Tibial artery (tissue), 4 donors: ENCODE results near the gene GARNL3.

Experiments
- DNase-seq, 2 donors: peaks; one replicate each; pipeline ENCODE4 v3.0.0-alpha.2; 2019
- H3K27ac ChIP-seq, 2 donors: fragments of 200-600 bp; sonication (generic) in 1 of 2; 1 replicate in 1 of 2; 2 replicates in 1 of 2; pipeline ENCODE4 v1.5.1; 2018 to 2019; ENCODE audit warnings: mild to moderate bottlenecking in 1 of 2
- H3K27me3 ChIP-seq, 2 donors: fragments of 200-600 bp; sonication (generic) in 1 of 2; one replicate each; pipeline versions ENCODE4 v1.5.1 to v1.6.0; 2016 to 2019
- H3K36me3 ChIP-seq, 3 donors: fragments of 200-600 bp; sonication (generic) in 2 of 3; one replicate each; pipeline ENCODE4 v1.5.1; 2016 to 2019; ENCODE audit warnings: mild to moderate bottlenecking in 2 of 3
- H3K4me1 ChIP-seq, 4 donors: fragments of 200-600 bp; sonication (generic) in 2 of 4; 1 replicate in 3 of 4; 2 replicates in 1 of 4; pipeline ENCODE4 v1.5.1; 2016 to 2019
- H3K4me3 ChIP-seq, 2 donors: fragments of 200-600 bp; sonication (generic) in 1 of 2; 1 replicate in 1 of 2; 2 replicates in 1 of 2; pipeline ENCODE4 v1.5.1; 2018 to 2019; ENCODE audit warnings: mild to moderate bottlenecking in 2 of 2
- H3K9me3 ChIP-seq, 3 donors: fragments of 200-600 bp; sonication (generic) in 1 of 3; one replicate each; pipeline ENCODE4 v1.5.1; 2016 to 2019
- CTCF ChIP-seq, 2 experiments: fragments of 200-600 bp in 1 of 2; fragments of 450-650 bp in 1 of 2; IDR thresholded peaks; one replicate each; pipeline ENCODE4 v1.5.1; 2017 to 2019; ENCODE audit warnings: antibody characterized with exemption in 2 of 2, mild to moderate bottlenecking in 1 of 2, moderate library complexity in 1 of 2
- intact Hi-C: fragments of 100-400 bp; cut with DNase I; formaldehyde crosslinking; loops from one replicate; pipeline ENCODE4 v1.15.0; 2023; ENCODE audit warnings: low total_unique reads

The GARNL3 gene

GRCh38 chr9:127249877-127250276, 14.7 kb upstream of the GARNL3 start:
- H3K9me3 ChIP-seq: no peaks in the 10 kb centered on the region
- no peak for DNase-seq
- TF ChIP-seq CTCF (IDR thresholded peaks at IDR 0.05): no peak
- H3K4me1 ChIP-seq: peaks cover 7 to 47% (median 19%) of the 10 kb centered on the region in 4 donors
- H3K4me3 ChIP-seq: no peak overlapping the region
- intact Hi-C loops: loop anchor here (10.0 kb wide), 1 partner anchor 55 kb away; no protein-coding TSS in a partner anchor
- peak overlapping the region in 1 of 2 donors; percentile 51 for H3K27ac ChIP-seq
- no peaks in the 10 kb centered on the region for H3K27me3 ChIP-seq
- H3K36me3 ChIP-seq: peaks cover 0 to 4% (median 3%) of the 10 kb centered on the region in 3 donors

- intact Hi-C loops: no loop called here
- Histone ChIP-seq H3K27ac (peak overlapping the region; percentile 32 to 51), H3K9me3 (no peaks in the 10 kb centered on the region), H3K4me1 (peaks cover under 1 to 40% (median 15%) of the 10 kb centered on the region in 4 donors), H3K4me3 (no peak overlapping the region), H3K36me3 (peaks cover 0 to 6% (median 4%) of the 10 kb centered on the region in 3 donors), H3K27me3 (no peaks in the 10 kb centered on the region)
- no peak for DNase-seq
- no peak for TF ChIP-seq CTCF (IDR thresholded peaks at IDR 0.05)
Measured at GRCh38 chr9:127250896-127251391, 13.6 kb upstream of the GARNL3 start.

GRCh38 chr9:127252410-127253318, 11.9 kb upstream of the GARNL3 start:
- Histone ChIP-seq H3K4me3 (no peak overlapping the region), H3K36me3 (peaks cover 0 to 6% (median 4%) of the 10 kb centered on the region in 3 donors), H3K27ac (no peak overlapping the region), H3K9me3 (no peaks in the 10 kb centered on the region), H3K4me1 (peaks cover 0 to 45% (median 19%) of the 10 kb centered on the region in 4 donors), H3K27me3 (no peaks in the 10 kb centered on the region)
- no peak for DNase-seq
- no peak for TF ChIP-seq CTCF (IDR thresholded peaks at IDR 0.05)
- intact Hi-C loops: no loop called here

GRCh38 chr9:127253446-127253845, 11.1 kb upstream of the GARNL3 start:
- Histone ChIP-seq H3K36me3 (peaks cover 0 to 6% (median 0%) of the 10 kb centered on the region in 3 donors), H3K27ac (no peak overlapping the region), H3K9me3 (no peaks in the 10 kb centered on the region), H3K27me3 (no peaks in the 10 kb centered on the region), H3K4me3 (no peak overlapping the region), H3K4me1 (peaks cover 0 to 42% (median 15%) of the 10 kb centered on the region in 4 donors)
- TF ChIP-seq CTCF (IDR thresholded peaks at IDR 0.05): no peak
- no peak for DNase-seq
- intact Hi-C loops: no loop called here

- peaks cover 0 to 55% (median 28%) of the 10 kb centered on the region in 4 donors for H3K4me1 ChIP-seq
- H3K27me3 ChIP-seq: no peaks in the 10 kb centered on the region
- DNase-seq: no peak
- no peak overlapping the region for H3K4me3 ChIP-seq
- no peaks in the 10 kb centered on the region for H3K9me3 ChIP-seq
- H3K27ac ChIP-seq: no peak overlapping the region
- H3K36me3 ChIP-seq: peaks cover 0 to 6% (median 0%) of the 10 kb centered on the region in 3 donors
- intact Hi-C loops: no loop called here
- TF ChIP-seq CTCF (IDR thresholded peaks at IDR 0.05): no peak
Measured at GRCh38 chr9:127255692-127256091, 8.9 kb upstream of the GARNL3 start.
